Islet of Langerhans (tissue), 1 donor: Measurements from ENCODE around the gene ZNF541.
"Not testable (repeated sequence)": the region's sequence is repeated elsewhere in the genome, so short reads cannot be mapped to it uniquely, and the experiment has no call there.

Experiments
- FAIRE-seq: peaks from one replicate; lab custom pipeline; 2011; peaks lifted over from hg19 to GRCh38; lab: Jason Lieb, UNC

Gene ZNF541

DNA sequence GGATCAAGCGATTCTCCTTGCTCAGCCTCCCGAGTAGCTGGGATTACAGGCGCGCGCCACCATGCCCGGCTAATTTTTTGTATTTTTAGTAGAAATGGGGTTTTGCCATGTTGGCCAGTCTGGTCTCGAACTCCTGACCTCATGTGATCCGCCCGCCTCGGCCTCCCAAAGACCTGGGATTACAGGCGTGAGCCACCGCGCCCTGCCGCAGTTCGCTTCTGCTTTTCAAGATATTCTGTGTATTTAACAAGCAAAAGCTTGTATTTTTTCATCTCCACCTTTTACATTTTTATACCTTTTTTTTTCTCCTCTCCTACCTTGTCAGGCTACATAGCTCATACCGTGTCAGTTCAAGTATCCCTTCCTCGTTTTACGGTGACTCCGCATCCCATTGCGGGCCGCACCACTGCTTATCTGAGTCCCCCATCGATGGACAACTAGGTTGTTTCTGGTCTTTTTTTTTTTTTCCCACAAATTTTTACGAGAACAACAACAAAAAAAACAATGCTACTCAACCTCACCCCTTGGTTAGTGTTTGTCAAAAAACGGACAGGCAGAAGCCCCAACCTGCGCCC, 26.8 kb upstream of the ZNF541 start:
- not testable (repeated sequence) for FAIRE-seq

GRCh38 chr19:47598407-47599349, 25.7 kb upstream of the ZNF541 start:
- FAIRE-seq = no peak

- FAIRE-seq = no peak
Observed at GRCh38 chr19:47595944-47596343, 23.0 kb upstream of the ZNF541 start.

GRCh38 chr19:47593860-47594259, 20.9 kb upstream of the ZNF541 start:
- no peak for FAIRE-seq

GRCh38 chr19:47589824-47590223, 16.9 kb upstream of the ZNF541 start:
- no peak for FAIRE-seq

DNA sequence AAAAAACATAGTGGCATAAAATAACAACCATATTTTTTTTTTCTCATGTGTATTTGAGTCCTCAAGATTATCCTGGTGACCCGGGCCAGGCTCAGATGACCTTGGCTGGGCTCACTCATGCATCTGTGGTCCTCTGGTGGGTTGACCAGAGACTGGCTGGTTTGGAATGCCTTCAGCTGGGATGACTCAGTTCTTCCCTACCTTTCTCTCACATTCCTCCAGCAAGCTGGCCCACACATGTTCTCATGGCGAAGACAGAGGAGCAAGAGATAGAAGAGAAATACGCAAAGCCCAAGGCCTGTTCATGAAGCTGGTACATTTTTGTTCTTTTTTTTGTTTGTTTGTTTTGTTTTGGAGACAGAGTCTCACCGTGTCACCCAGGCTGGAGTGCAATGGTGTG, 14.3 kb upstream of the ZNF541 start:
- no peak for FAIRE-seq

DNA sequence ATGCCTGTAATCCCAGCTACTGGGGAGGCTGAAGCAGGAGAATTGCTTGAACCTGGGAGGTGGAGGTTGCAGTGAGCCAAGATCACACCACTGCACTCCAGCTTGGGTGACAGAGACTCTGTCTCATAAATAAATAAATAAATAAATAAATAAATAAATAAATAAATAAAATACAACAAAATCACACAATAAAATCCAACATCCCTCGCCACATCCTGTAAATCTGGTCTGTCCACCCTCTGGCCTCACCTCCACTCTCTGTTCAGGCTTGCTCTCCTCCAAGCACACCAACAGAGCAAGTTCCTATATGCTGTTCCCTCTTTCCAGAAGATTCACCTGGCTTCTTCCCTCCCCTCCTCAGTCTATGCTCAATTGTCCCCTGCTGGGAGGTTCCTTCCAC, 10.2 kb upstream of the ZNF541 start:
- FAIRE-seq = not testable (repeated sequence)

DNA sequence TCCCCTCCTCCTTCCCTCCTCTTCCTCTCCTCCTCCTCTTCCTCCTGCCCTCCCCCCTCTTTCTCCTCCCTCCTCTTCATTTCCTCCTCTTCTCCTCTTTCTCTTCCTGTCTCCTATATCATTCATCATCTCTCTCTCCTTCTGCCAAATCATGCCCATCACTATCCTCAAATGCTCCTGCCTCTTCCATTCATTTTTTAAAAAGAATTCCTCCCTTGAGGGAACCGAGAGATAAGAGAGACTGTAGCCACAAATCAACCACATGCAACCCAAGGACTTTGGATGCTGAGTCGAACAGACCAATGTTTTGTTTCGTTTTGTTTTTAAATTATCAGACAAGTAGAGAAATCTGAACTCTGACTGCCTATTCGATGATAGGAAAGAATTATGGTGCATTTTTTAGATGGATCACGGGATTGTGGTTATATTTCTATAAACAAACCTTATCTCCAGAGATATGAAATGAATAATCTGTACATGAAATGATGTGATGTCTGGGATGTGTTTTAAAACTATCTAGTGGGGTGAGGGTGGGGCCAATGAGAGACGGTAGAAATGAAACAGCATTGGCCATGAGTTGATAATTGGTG, 9.5 kb upstream of the ZNF541 start:
- no peak for FAIRE-seq

DNA sequence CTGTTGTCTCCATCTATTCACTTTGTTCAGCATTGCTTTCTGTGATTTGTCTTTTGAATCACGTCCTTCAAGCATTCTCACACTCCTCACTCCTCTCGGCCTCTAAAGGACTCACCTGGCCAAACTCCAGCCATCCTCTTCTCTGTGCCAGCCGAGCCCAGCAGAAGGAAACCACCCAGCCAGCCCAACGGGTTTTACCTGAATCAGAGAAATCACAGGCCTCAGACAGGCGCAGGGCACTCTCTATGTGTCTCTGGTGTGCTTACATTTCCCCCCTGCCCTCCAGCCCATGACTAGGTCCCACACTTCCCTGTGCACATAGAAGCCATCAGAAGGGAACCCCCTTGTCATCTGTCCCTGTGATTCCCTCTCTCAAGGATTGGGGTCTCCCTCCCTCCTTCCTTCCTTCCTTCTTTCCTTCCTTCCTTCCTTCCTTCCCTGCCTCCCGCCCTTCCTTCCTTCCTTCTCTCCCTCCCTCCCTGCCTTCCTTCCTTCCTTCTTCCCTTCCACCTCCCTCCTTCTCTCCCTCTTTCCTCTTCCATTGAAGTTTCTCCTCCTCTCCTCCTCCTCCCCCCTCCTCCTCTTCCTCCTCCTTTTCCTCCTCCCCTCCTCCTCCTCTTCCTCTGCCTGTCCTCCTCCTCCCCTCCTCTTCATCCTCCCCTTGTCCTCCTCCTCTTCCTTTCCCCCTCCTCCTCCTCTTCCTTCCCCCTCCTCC, 8.8 kb upstream of the ZNF541 start:
- no peak for FAIRE-seq

GRCh38 chr19:47580397-47580796, 7.4 kb upstream of the ZNF541 start:
- FAIRE-seq = no peak

GRCh38 chr19:47572635-47573034, 313 bp downstream of the ZNF541 start:
- no peak for FAIRE-seq

GRCh38 chr19:47569331-47569730, 3.6 kb downstream of the ZNF541 start:
- FAIRE-seq = no peak

DNA sequence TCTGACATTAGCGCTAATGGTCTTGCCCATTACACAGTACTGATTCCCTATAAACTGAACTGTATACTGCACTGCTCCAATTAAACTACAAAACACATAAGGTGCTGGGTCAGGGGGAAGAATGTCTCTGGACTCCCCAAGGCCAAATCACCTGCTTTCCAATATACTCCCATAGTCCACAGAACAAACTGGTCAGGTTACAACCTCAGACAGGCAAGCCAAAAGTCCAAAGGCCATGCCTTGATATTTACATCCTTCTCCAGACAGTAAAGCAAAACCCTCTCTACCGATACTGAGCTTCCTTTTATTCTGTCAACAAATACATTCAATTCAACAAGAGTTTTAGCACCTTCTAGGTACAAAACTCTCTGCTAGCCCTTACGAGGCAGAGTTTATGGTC, 8.9 kb downstream of the ZNF541 start:
- no peak for FAIRE-seq

- FAIRE-seq = no peak
Observed at GRCh38 chr19:47561440-47562057, 11.4 kb downstream of the ZNF541 start.

GRCh38 chr19:47560999-47561398, 11.9 kb downstream of the ZNF541 start:
- FAIRE-seq = no peak

DNA sequence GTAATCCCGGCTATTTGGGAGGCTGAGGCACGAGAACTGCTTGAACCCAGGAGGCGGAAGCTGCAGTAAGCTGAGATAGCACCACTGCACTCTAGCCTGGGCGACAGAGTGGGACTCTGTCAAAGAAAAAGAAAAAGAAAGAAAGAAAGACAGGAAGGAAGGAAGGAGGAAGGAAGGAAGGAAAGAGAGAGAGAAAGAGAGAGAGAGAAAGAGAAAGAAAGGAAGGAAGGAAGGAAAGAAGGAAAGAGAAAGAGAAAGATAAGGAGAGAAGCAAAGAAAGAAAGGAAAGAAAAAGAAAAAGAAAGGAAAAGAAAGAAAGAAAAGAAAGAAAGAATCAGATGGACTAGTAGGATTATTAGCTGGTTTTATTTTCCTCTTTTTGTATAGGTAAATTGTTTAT, 22.8 kb downstream of the ZNF541 start:
- FAIRE-seq = no peak

GRCh38 chr19:47549261-47549862, 23.6 kb downstream of the ZNF541 start:
- FAIRE-seq = no peak

GRCh38 chr19:47547199-47547598, 25.7 kb downstream of the ZNF541 start:
- FAIRE-seq = no peak

DNA sequence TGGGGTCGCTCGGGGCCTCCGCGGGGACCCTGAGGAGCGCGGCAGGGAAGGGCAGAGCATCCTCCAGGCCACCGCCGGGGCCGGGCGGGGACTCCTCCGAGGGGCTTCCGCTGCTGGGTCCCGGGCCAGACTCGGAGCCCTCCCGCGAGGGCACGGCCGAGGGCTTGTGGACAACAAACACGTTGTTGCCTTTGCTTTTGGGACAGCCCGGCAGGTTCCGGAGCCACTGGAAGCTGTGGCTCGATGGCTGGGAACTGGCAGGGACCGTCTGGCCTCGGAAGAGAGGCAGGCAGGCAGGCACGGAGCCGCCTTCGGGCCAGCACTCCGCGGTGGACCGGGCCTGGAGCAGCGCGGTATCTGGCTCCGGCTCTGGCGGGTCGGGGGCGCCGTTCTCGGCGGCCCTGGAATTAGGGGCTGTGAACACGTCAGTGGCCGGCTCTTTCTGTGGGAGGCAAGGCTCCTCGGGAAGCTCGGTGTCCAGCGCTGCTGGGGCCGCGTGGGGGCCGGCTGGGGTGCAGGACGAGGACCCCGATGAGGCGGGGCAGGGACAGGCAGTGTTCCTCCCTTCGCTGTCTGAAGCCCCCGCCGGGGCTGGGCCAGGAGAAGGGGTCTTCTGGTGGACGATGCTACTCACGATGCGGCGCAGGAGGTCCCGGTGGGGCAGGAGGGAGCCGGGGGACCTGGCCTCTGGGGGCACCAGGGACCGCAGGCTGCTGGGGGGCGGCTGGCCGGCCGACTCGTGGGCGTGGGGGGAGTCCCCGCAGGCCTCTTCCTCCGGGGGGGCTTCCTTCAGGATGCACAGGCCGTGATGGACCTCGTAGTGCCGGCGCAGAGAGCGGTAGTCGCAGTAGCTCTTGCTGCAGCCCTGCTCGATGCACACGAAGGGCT, 27.6 kb downstream of the ZNF541 start:
- FAIRE-seq = no peak

DNA sequence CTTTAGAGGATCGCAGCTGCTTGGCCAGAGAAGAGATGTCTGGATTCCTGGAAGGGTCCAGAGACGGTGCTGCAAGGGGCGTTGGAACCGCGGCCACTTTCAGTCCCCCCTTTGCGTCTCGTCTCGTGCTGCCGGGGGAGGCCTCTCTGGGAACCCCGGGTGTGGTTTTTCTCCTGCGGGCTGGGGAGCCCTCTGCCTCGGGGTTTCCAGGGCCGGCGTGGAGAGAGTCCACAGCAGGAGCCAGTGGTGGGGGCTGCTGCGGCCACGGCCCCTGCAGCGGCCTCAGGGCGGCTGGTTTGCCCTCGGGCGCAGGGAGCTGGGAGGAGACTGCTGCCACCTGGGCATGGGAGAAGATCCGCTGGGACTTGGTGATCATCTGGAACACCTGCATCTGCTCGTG, 28.5 kb downstream of the ZNF541 start:
- no peak for FAIRE-seq

DNA sequence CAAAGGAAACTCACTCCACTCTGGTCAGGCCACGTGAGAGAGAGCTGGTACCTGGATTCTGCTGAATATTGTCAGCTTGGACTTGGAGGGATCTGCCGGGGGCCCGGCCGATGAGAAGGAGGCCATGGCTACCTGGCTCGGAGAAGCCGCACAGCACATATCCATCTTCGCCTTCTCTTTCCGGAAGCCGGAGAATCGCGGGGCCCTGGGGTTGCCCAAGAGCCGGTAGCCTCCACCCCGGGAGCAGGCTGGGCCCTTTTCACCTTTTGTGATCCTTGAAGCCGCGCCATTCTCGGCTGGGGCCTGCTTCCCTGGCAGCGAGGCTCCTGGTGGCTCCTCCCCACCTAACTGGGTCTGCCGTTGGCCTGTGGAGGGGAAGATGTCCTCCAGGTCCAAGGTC, 28.9 kb downstream of the ZNF541 start:
- no peak for FAIRE-seq
